HepG2 (cell line): ENCODE measurements around the gene SLC6A4. TPM values are rescaled to one million over a fixed set of nuclear protein-coding genes. Genes with fewer than 3 reads are reported as not detected.

Source experiments
- ATAC-seq: fragments of 200-7000 bp; cut with Tn5 transposase; 3 replicates; pipeline ENCODE4 v1.9.1; 2020; ENCODE audit warnings: mild to moderate bottlenecking, moderate library complexity
- BruUV-seq: library from RNA; stranded (reverse); fragments of 400-500 nt; replicated peaks from 2 replicates; lab custom pipeline; 2021; lab: Mats Ljungman, UMichigan
- CTCF ChIA-PET: fragments of 300-600 bp; formaldehyde crosslinking; extraction: SDS; loops from one replicate; lab custom pipeline; 2021; ENCODE audit warnings: low total read pairs, inconsistent platforms, low intra/inter-chr PET ratio; lab: Yijun Ruan, JAX
- POLR2A ChIA-PET: fragments of 350-600 bp; sonication (Branson Sonifier 250); formaldehyde crosslinking; loops from one replicate; lab custom pipeline; 2020; ENCODE audit warnings: antibody characterized with exemption, inconsistent platforms; lab: Yijun Ruan, JAX
- DNase-seq: peaks from one replicate; pipeline ENCODE4 v3.0.0-alpha.2; 2015; ENCODE audit warnings: low spot score
- FAIRE-seq: peaks from 3 replicates; lab custom pipeline; 2011; peaks lifted over from hg19 to GRCh38; lab: Jason Lieb, UNC
- H2AFZ ChIP-seq: one replicate; pipeline ENCODE4 v1.6.1; 2011; ENCODE audit warnings: low read length, inconsistent platforms
- H3K27ac ChIP-seq: fragments of 300-600 bp; 3 replicates; pipeline ENCODE4 v1.8.0; 2011; ENCODE audit warnings: mixed run types, mild to moderate bottlenecking, mixed read lengths, low read length, inconsistent platforms; ENCODE audit not compliant: insufficient read depth; ENCODE audit errors: extremely low read length
- H3K27me3 ChIP-seq, 2 experiments: fragments of 200-600 bp in 1 of 2; 2 replicates in 1 of 2; 3 replicates in 1 of 2; pipeline versions ENCODE4 v1.6.0 to v1.8.0; 2011; ENCODE audit warnings: low read length in 2 of 2, mild to moderate bottlenecking in 2 of 2, moderate library complexity in 2 of 2, inconsistent platforms in 1 of 2; ENCODE audit not compliant: insufficient read depth in 2 of 2, control insufficient read depth in 1 of 2
- H3K36me3 ChIP-seq, 2 experiments: fragments of 200-600 bp in 1 of 2; replicated peaks in 1 of 2; 2 replicates in 1 of 2; 3 replicates in 1 of 2; pipeline versions ENCODE4 v1.5.1 to v1.8.0; 2011; ENCODE audit warnings: low read length in 2 of 2, inconsistent platforms in 1 of 2; ENCODE audit not compliant: insufficient read depth in 2 of 2, control insufficient read depth in 1 of 2
- H3K4me1 ChIP-seq: 2 replicates; pipeline ENCODE4 v1.5.1; 2012; ENCODE audit warnings: low read length, inconsistent platforms; ENCODE audit not compliant: insufficient read depth
- H3K4me2 ChIP-seq: 2 replicates; pipeline ENCODE4 v1.6.0; 2011; ENCODE audit warnings: low read depth, low read length, inconsistent platforms
- H3K4me3 ChIP-seq, 3 experiments: fragments of 200-600 bp in 1 of 3; sonication (generic), shearing (Covaris generic) in 1 of 3; replicated peaks in 1 of 3; 2 replicates each; pipeline ENCODE4 v1.5.1; 2011 to 2016; ENCODE audit warnings: low read length in 3 of 3, inconsistent platforms in 2 of 3, low read depth in 2 of 3, mild to moderate bottlenecking in 2 of 3, control low read depth in 1 of 3, mixed read lengths in 1 of 3; ENCODE audit not compliant: insufficient read depth in 1 of 3
- H3K79me2 ChIP-seq: one replicate; pipeline ENCODE4 v1.6.1; 2011; ENCODE audit warnings: low read length, inconsistent platforms; ENCODE audit not compliant: insufficient read depth
- H3K9ac ChIP-seq: 2 replicates; pipeline ENCODE4 v1.6.0; 2011; ENCODE audit warnings: mild to moderate bottlenecking, low read depth, low read length, inconsistent platforms; ENCODE audit not compliant: insufficient read depth
- H3K9me3 ChIP-seq: 2 replicates; pipeline ENCODE4 v1.5.1; 2012; ENCODE audit warnings: mild to moderate bottlenecking, low read length
- H4K20me1 ChIP-seq: 2 replicates; pipeline ENCODE4 v1.6.0; 2011; ENCODE audit warnings: inconsistent platforms, mild to moderate bottlenecking, low read length, moderate library complexity; ENCODE audit not compliant: insufficient read depth
- GATA4 ChIP-seq: sonication (generic); IDR thresholded peaks from 2 replicates; pipeline ENCODE4 v1.6.1; 2016; ENCODE audit warnings: antibody characterized with exemption, low read depth, borderline replicate concordance
- HOXA7 ChIP-seq: sonication (generic); formaldehyde crosslinking; IDR thresholded peaks from 2 replicates; pipeline ENCODE4 v1.8.1; 2022; ENCODE audit warnings: mild to moderate bottlenecking, missing genetic modification reagents, moderate library complexity
- POLR2AphosphoS2 ChIP-seq: IDR thresholded peaks from 2 replicates; pipeline ENCODE4 v1.6.1; 2011; ENCODE audit warnings: low read depth, low read length, improper control_type of control experiment
- SNAPC2 ChIP-seq: sonication (generic); formaldehyde crosslinking; IDR thresholded peaks from 2 replicates; pipeline ENCODE4 v1.8.1; 2022; ENCODE audit warnings: mild to moderate bottlenecking, missing genetic modification reagents
- SP5 ChIP-seq: IDR thresholded peaks from 2 replicates; pipeline ENCODE4 v1.6.1; 2016; ENCODE audit warnings: low read depth, borderline replicate concordance
- ZFP36 ChIP-seq: fragments of 150-350 bp; IDR thresholded peaks from 2 replicates; pipeline ENCODE4 v1.6.1; 2018; ENCODE audit warnings: borderline replicate concordance, low read length, low read depth; ENCODE audit not compliant: partially characterized antibody
- ZFYVE20 ChIP-seq: sonication (generic); formaldehyde crosslinking; IDR thresholded peaks from 2 replicates; pipeline ENCODE4 v1.8.0; 2023; ENCODE audit warnings: low read depth, mild to moderate bottlenecking, moderate library complexity, missing genetic modification reagents, borderline replicate concordance
- ZNF124 ChIP-seq: sonication (generic); formaldehyde crosslinking; IDR thresholded peaks from 2 replicates; pipeline ENCODE4 v1.4.0; 2020; ENCODE audit warnings: missing genetic modification reagents
- ZNF30 ChIP-seq: sonication (generic); formaldehyde crosslinking; IDR thresholded peaks from 2 replicates; pipeline ENCODE4 v1.5.0; 2020; ENCODE audit warnings: mild to moderate bottlenecking, missing genetic modification reagents
- ZNF441 ChIP-seq: sonication (generic); formaldehyde crosslinking; IDR thresholded peaks from 2 replicates; pipeline ENCODE4 v1.7.0; 2021; ENCODE audit warnings: missing genetic modification reagents, borderline replicate concordance
- ZNF674 ChIP-seq: sonication (generic); formaldehyde crosslinking; IDR thresholded peaks from 2 replicates; pipeline ENCODE4 v1.5.0; 2020; ENCODE audit warnings: low read depth, mild to moderate bottlenecking, missing genetic modification reagents
- ZNF737 ChIP-seq: sonication (generic); formaldehyde crosslinking; IDR thresholded peaks from 2 replicates; pipeline ENCODE4 v1.5.0; 2020; ENCODE audit warnings: missing genetic modification reagents, mild to moderate bottlenecking, borderline replicate concordance
- ZNF780A ChIP-seq: sonication (generic); formaldehyde crosslinking; IDR thresholded peaks from 2 replicates; pipeline ENCODE4 v1.8.0; 2022; ENCODE audit warnings: mild to moderate bottlenecking, missing genetic modification reagents, moderate library complexity
- WGBS: methylation state at CpG from one replicate; pipeline ENCODE4 v1.1.6; 2017; ENCODE audit warnings: low lambda C conversion rate; 5-methylcytosine and 5-hydroxymethylcytosine counted together
- in situ Hi-C: cut with HindIII; loops from 2 replicates; pipeline ENCODE4 v1.10.0; 2017; ENCODE audit warnings: low pct_unique_long_range_greater_than_20kb; ENCODE audit not compliant: extremely low pct_ligation_motif_present
- intact Hi-C: fragments of 100-400 bp; cut with micrococcal nuclease; formaldehyde crosslinking; loops from one replicate; pipeline ENCODE4 v1.10.0; 2022; ENCODE audit not compliant: unreplicated experiment
- polyA plus RNA-seq, 8 experiments: library from polyadenylated mRNA; depleted of rRNA in 3 of 8; stranded (reverse) in 7 of 8; unstranded in 1 of 8; fragments of >200 nt; fragmentation: Illumina TruSeq in 4 of 8; extraction: Trizol in 4 of 8; gene quantifications; 2 replicates each; pipeline versions ENCODE4 v1.2.1 to v1.2.3, GENCODE V29; 2011 to 2016; ENCODE audit warnings: low read depth in 4 of 8, missing spikeins in 1 of 8, mixed read lengths in 1 of 8; ENCODE audit not compliant: insufficient read depth in 1 of 8
- total RNA-seq, 5 experiments: library from RNA; depleted of rRNA; stranded (reverse); fragments of >200 nt; fragmentation: Illumina TruSeq; extraction: Trizol; gene quantifications; 2 replicates each; pipeline ENCODE4 v1.2.3, GENCODE V29; 2016; ENCODE audit warnings: low read depth in 1 of 5
- TF ChIP-seq, protein P1 (sequence below): sonication (generic); formaldehyde crosslinking; IDR thresholded peaks from 2 replicates; pipeline ENCODE4 v1.9.0; 2021; ENCODE audit warnings: missing genetic modification reagents, mild to moderate bottlenecking, borderline replicate concordance

SLC6A4 gene
- total and polyA plus RNA-seq, 2 of the 13 experiments (the other 11 are each of a cell fraction or from before 2014, with no cell fraction given): 7.6 to 20.3 TPM

DNA sequence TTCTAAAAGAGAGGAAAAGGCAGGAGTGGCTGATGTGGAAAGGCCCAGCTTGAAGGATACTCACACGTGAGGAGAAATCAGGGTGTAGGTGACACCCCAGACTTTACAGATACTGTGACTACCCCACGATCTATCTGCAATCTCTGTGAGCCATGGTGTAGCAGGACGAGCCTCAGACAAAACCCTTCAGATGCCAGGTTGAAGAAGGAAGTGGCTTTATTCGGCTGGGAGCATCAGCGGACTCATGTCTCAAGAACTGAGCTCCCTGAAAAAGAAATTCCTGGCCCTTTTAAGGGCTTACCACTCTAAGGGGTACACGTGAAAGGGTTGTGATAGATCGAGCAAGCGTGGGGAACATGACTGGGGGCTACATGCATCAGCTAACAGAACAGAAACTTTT is 4.7 kb upstream of the SLC6A4 start:
- ChIA-PET POLR2A (no interaction called here), CTCF (no interaction called here)
- intact Hi-C loops: no loop called here
- Histone ChIP-seq H3K79me2 (no peaks in the 10 kb centered on the region), H3K36me3 (no peaks in the 10 kb centered on the region), H3K9me3 (no peaks in the 10 kb centered on the region), H3K4me2 (no peak overlapping the region), H3K27ac (no peak overlapping the region), H3K4me1 (peaks cover 26% of the 10 kb centered on the region), H3K4me3 (no peak overlapping the region), H4K20me1 (no peaks in the 10 kb centered on the region), H3K9ac (no peak overlapping the region), H3K27me3 (no peaks in the 10 kb centered on the region), H2AFZ (no peak overlapping the region)
- TF ChIP-seq ZNF124 (CRISPR knock-in tag): peak; percentile 98
- TF ChIP-seq, protein P1, sequence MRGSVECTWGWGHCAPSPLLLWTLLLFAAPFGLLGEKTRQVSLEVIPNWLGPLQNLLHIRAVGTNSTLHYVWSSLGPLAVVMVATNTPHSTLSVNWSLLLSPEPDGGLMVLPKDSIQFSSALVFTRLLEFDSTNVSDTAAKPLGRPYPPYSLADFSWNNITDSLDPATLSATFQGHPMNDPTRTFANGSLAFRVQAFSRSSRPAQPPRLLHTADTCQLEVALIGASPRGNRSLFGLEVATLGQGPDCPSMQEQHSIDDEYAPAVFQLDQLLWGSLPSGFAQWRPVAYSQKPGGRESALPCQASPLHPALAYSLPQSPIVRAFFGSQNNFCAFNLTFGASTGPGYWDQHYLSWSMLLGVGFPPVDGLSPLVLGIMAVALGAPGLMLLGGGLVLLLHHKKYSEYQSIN (CRISPR knock-in tag): no peak
- FAIRE-seq: no peak
- DNase-seq: no peak
- ATAC-seq: no peak
- 85% methylated on average over 8 of the region's 8 CpGs for WGBS
- in situ Hi-C loops: no loop called here
- BruUV-seq: no TSS peak

DNA sequence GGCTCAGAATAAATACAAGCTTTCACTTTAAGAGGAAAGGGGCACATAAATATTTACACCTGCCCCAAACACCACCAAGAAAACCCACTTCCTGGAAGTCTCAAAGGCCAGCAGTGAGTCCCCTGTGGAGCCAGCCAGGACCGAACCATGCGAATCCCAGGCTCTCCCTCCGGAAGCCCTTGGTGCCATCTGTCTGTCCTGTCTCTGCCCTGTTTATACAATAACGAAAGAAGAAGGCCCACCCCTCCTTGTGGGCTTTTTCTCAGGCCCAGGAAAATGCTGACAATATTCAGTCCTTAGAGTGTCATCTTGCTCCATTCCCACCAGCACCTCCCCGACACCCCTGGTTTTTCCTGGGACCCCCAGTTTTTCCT is 3.6 kb upstream of the SLC6A4 start:
- intact Hi-C loops (loop anchor here (5.0 kb wide), 1 partner anchor 112 kb away; no protein-coding TSS in a partner anchor), in situ Hi-C loops (loop anchor here (10.0 kb wide), 1 partner anchor 114 kb away; no protein-coding TSS in a partner anchor)
- H3K4me3 ChIP-seq: peak overlapping the region in 1 of 3 experiments; percentile 61; a peak in 2 of 6 replicates
- ATAC-seq (peak; percentile 15; the same call in 2 of the 3 replicates), FAIRE-seq (no peak), DNase-seq (no peak)
- H3K79me2 ChIP-seq: no peaks in the 10 kb centered on the region
- H3K4me1 ChIP-seq: peaks cover 36% of the 10 kb centered on the region
- BruUV-seq: no TSS peak
- H3K27me3 ChIP-seq: no peaks in the 10 kb centered on the region
- no peaks in the 10 kb centered on the region for H4K20me1 ChIP-seq
- H3K4me2 ChIP-seq: peak overlapping the region; percentile 64
- ChIA-PET POLR2A (interaction anchor here (1.1 kb wide), 2 partner anchors 13 to 16 kb away, joined by 3 to 5 read pairs; no protein-coding TSS in a partner anchor), CTCF (no interaction called here)
- H3K9me3 ChIP-seq: no peaks in the 10 kb centered on the region
- no peaks in the 10 kb centered on the region for H3K36me3 ChIP-seq
- H3K27ac ChIP-seq: no peak overlapping the region
- no peak for TF ChIP-seq SP5
- TF ChIP-seq SNAPC2: no peak
- TF ChIP-seq ZNF30: no peak
- TF ChIP-seq ZNF674: no peak
- no peak for TF ChIP-seq HOXA7 (CRISPR knock-in tag)
- no peak for TF ChIP-seq ZNF737 (CRISPR knock-in tag)
- no peak for TF ChIP-seq ZFYVE20 (CRISPR knock-in tag)
- TF ChIP-seq ZNF780A: no peak
- no peak for TF ChIP-seq ZFP36
- TF ChIP-seq POLR2AphosphoS2: no peak
- no peak for TF ChIP-seq GATA4
- TF ChIP-seq ZNF441: no peak
- H3K9ac ChIP-seq: peak overlapping the region; percentile 30; the same call in 1 of the 2 replicates
- 19% methylated on average over 5 of the region's 5 CpGs for WGBS
- H2AFZ ChIP-seq: no peak overlapping the region
